ENCODE measurements around the gene DAB2.

GRCh38 chr5:39471836-39472508, 47.2 kb upstream of the DAB2 start:
- TF ChIP-seq CTCF (conservative IDR thresholded peaks at IDR 0.05; ENCODE audit: low read depth, low read length) (no peak), EZH2 (IDR thresholded peaks at IDR 0.05; ENCODE audit: low read length, unreplicated experiment) (no peak), EZH2phosphoT487 (IDR thresholded peaks at IDR 0.05; ENCODE audit: borderline replicate concordance, low read length) (no peak)
